Hematopoietic multipotent progenitor cell treated with erythropoietin and hydrocortisone succinate and interleukin-3 and kit ligand, for 4 days (in vitro differentiated cells): ENCODE results near the gene PUDP.
"Not testable (repeated sequence)": the region's sequence is repeated elsewhere in the genome, so short reads cannot be mapped to it uniquely, and the experiment has no call there.

ENCODE experiments used
- DNase-seq: peaks from one replicate; pipeline ENCODE4 v3.0.0-alpha.2; 2015

Gene PUDP

DNA sequence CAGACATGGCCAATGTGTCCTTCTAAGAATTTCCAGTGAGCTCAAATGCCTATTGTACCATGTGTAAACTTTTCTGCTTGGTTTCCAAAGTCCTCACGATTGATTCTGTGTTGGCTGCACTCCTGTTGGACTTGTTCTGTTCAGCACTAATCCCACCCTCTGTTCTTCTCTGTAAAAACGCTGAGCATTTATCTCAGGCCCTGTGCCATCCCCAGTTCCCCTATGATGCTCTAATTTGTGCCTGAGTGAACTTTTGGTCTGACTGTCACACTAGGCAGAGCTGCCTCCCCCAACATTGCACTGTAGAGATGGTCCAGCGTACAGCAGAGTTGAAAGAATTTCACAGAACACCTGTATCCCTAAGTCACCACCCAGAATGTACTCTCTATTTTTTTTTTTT, 76.6 kb downstream of the PUDP start:
- DNase-seq = no peak

DNA sequence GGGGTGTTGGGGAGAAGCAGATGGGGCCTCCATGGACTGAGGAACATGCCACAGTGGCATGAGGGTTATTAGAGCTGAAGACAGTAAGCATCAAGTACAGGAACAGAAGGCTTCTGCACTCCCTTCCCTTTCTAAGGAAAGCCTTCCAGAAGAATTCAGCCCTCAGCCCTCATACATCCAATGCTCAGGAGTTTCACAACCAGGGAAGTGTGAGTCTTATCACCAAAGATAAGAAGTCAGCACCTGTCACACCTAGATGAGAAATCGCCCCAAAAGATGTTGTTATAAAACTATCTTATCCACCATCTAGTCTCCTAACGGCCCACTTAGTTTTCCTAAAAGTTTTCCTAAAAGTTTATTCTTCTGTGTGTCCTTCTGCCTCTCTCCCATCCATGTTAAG, 78.4 kb downstream of the PUDP start:
- no peak for DNase-seq

DNA sequence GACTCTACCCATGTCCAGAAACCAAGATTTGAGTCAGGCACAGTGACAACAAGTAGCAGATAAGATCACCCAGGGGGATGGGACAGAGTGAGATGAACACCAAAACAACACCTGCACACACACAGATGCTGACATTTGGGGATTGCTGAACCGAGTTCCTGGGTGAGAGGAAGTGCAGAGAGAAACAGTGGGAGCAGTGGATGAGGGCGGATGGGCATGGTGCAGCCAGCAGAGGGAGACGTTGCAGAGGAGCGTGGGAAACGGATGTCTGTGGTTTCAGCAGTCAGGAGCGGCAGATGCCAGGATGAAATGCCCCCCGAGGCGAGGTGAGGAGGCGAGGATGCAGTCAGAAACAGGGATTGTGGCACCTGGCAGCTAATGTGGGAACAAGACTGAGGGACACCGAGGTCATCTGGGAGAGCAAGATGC, 79.0 kb downstream of the PUDP start:
- peak; percentile 30 for DNase-seq

DNA sequence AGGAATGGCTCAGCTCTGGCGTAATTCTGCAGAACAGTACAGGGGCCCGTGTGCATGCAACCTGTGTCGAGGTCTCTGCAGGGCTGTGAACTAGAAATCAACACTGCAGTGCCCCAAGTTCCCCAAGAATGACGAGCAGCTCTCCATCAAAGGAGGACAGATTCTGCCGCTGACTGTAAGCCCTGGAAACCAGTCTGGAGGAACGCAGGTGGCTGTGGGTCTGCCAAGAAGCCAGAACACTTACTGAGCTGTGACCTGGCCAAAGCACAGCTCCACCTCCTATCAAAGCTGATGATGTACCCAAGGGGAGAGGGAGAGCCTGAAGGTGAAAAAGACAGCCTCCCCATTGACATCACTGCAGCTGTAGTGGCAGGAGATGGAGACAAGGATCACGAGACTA, 80.7 kb downstream of the PUDP start:
- DNase-seq = no peak

DNA sequence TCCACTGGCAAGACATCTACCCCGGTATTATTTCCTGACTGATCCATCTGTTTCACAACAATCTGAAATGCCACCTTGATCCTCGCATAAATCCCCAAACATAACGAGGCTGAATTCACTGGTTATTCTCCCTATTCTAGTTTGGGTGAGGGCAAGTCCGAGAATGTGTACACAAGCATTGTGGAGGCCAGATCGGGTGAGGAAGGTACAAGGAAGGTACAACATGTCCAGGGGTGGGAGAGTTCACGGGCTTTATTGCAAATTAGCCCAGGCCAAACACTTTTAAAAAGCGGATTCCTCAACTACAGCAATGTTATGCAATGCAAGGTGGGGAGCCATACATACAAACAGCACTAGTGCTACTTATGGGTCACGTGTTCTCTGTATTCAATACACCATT, 82.5 kb downstream of the PUDP start:
- no peak for DNase-seq

DNA sequence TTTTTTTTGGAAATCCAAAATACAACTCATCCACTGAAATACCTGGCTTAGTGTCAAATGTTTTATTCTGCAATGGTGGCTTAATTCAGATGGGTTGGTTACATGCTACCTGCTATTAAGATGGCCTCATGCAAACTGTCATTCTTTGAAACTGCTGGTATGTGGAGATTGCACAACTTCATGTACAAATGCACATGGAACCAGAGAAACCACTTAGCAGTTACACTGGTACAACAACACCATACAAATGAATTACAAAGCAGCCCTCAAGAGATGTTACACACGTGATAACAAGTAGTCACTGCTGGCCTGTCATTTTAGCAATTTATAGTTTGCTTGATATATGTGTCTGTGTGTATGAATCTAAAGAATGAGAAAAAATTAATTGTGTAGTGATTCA, 85.0 kb downstream of the PUDP start:
- no peak for DNase-seq

DNA sequence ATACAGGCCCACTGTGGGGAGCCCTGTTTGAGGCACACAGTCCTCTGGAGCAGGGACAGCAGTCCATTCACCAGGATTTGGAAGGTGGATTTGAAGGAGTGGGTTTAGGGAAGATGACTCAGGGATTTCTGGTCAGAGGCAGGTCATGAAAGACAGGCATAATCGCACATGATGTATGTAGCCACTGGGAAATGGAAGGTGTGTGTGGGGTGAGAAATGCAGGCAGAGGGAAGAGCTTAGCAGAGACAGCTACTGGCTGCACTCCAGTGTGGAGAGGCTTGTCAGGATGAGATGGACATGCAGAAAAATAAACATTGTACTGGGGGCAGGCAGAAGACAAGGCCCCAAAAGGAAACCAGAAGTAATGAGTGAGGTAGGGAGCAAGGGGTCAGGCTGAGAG, 85.7 kb downstream of the PUDP start:
- no peak for DNase-seq

DNA sequence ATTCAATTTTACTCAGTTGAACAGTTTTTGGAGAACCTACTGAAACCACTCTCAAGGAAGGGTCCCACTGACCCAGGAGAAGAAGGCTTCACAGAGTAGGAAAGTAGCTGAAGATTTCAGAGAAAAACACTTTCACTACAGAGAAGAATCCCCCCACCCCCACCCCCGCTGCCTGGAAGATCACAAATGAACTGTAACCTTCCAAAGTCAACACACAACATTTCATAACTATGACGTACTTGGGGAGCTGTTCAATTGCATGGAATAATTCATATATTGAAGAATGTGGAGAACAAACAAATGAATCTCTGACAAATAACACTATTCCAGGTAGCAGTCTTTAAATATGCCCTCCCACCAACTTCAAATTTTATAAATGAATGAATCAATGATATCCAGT, 86.5 kb downstream of the PUDP start:
- DNase-seq = no peak

DNA sequence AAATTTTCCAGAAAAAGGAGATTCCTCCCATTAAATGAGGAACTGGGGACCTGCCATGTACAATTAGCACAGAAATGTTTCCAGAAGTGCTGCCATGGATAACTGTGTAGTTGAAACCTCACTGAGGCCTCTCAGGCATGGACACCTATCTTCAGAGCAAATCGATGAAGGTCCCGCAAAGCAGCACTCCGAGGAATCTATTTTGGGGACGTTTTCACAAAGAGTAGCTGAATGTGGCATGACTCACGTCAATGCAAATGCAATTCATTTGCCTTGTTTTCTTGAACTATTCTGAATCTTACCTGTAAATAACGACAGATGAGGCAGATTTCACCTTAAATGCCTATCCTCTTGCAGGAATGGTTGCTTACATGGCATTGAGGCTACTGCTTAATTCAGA, 87.5 kb downstream of the PUDP start:
- DNase-seq = no peak

DNA sequence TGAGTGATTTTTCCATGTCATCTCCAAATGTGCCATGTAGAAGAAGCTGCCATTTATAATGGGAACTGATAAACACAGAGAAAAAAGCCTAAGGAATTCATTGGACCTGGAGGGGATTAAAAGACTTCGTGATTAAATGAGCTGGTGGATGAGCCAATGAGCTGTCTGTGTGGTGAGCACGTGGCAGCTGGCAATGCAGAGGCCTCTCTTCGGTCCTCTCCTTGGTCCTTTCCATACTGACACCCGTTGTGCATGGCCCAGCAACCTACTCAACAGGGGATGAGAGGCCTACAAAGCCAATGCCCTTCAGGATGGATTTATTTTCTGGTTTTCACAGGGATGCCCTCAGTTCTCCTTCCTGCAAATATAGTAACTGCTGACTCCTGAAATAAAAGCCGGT, 88.1 kb downstream of the PUDP start:
- DNase-seq = no peak

DNA sequence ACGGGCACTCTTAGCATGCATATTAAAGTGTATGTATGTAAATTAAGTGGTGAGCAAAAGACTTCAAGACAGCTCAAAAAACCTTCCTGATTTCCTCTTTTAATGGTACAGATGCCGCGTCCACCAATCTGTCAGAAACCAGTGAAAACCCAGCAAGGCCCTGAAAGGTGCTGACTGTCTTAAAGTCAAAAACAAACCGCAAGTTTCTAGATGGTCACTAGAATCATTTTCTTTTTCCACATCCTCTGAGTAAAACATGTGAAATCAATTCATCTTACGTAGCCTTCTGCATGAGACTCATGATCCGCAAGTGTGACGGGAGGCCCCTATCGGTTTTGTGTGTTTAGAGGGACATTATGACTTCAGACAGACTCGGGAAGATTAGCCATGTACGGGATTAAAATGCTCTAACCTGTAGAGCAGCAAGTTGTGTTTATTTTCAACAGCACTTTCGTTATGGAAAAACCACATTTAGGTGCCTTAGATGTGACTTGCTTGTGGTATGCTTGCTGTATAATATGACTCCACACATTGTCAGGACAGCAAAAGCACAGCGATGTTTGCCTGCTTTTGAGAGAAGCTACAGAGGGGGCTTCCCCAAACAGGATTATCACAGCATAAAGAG, 88.6 kb downstream of the PUDP start:
- no peak for DNase-seq

DNA sequence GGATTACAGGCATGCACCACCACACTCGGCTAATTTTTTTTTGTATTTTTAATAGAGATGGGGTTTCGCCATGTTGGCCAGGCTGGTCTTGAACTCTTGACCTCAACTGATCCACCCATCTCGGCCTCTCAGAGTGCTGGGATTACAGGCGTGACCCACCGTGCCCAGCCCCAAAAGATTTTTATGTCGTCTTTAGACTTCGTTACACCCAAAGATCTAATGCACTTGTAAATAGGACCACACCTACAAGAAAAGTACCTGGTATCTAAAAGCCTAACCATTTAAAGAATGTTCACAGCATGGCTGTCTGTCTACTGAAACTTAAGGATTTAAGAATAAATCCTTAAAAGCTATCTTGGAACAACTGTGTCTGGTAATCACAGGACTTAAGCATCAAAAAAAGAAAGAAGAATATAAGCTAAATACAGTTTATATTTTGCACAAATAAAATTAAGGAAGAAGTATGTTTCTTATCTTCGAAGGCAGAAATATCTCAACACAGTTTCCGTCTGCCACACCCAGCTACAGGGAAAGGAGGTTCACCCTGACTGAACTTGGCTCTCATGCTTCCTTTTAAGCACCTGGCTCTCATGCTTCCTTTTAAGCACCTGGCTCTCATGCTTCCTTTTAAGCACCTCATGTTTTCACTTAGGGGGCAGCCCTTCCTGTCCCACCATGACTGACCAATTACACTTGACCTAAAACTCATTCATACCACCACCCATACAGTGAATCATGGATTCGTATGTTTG, 92.4 kb downstream of the PUDP start:
- DNase-seq = peak; percentile 25

DNA sequence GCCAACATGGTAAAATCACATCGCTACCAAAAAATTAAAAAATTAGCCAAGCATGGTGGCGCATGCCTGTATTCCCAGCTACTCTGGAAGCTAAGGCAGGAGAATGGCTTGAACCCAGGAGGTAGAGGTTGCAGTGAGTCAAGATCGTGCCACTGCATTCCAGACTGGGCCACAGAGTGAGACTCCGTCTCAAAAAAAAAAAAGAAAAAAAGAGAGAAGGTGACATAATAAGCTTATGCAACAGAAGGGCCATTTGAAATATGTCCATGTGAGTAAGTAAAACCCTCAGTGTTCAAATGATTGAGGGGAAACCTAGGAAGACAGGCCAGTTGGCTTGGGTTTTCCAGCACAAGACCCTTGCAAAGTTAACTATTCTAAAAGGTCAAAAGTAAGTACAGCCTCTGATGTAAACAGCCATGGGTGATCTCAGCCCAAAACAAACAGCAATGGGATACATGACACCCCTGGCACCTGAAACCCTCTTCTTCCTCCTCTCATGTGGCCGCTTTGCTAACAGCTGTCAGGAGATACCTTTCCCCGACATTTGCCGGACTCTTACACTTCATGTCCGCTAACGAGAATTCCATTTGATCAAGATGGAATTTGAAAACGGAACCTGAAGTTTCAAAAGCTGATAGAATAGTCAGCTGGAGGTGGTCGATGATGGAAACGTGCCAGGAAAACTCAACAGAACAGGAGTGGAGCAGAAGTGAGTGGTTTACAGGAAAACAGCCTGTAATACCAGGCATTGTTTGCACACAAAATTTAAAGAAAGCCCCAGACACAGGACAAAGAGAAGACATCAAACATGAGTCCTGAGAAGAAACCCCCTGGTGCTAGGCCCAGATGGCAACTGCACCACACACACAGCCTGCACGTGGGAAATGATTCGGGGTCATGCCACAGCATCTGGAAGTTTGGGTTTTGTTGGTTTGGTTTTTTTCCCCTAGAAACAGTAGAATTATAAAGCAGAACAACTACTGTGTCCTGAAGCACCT, 93.4 kb downstream of the PUDP start:
- no peak for DNase-seq

DNA sequence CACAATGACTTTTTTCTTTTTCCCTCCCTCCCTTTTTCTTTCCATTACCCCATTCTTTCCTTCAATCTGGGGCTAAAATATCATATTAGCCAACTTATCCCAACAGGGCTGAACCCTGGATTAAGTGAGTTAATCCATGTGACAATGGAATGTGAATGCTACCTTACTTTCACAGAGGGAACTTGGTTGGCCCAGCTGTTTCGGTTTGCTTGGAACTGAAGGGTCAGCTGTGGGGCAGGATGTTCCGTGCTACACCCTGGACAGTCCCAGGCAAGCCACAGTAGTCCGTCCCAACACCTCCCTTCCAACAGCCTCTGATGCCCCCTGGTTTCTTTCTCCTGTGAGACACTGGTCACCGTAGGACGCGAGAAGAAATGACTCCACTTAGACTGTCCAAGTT, 95.4 kb downstream of the PUDP start:
- no peak for DNase-seq

DNA sequence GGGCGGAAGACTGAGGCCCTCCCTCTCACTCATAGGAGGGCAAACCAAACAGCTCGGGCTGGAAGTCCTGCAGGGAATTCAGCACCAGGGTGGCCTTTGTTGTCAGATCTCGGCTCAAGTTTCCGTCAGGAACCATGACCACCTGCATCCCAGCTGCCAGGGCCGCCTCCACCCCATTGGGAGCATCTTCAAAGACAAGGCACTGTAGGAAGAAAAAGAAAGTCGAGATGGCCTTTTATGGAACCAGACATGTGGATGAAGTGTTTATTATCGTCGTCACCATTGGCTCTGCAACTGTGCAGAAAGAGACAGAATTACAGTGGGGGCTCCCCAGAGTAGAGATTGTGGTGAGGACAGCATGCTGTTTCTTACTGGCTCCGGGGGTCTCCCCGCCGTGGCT, 97.7 kb downstream of the PUDP start:
- no peak for DNase-seq

DNA sequence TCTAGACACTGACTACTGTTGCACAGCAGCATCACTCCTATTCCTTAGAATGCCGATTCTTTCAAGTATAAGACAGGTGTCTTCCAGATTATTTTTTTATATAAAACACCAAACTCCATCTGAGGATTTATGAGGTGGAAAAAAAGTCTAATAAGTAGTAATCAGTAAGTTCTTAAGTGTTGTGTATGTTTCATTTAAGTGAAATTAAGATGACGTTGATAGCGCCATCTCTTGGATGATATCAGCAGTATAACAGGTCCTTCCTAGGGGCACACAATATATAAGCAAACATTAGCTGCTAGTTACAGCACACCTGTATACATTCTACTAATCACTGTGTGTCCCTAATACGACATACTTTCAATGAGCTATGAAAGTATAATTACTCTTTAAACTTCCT, 100.0 kb downstream of the PUDP start:
- no peak for DNase-seq

DNA sequence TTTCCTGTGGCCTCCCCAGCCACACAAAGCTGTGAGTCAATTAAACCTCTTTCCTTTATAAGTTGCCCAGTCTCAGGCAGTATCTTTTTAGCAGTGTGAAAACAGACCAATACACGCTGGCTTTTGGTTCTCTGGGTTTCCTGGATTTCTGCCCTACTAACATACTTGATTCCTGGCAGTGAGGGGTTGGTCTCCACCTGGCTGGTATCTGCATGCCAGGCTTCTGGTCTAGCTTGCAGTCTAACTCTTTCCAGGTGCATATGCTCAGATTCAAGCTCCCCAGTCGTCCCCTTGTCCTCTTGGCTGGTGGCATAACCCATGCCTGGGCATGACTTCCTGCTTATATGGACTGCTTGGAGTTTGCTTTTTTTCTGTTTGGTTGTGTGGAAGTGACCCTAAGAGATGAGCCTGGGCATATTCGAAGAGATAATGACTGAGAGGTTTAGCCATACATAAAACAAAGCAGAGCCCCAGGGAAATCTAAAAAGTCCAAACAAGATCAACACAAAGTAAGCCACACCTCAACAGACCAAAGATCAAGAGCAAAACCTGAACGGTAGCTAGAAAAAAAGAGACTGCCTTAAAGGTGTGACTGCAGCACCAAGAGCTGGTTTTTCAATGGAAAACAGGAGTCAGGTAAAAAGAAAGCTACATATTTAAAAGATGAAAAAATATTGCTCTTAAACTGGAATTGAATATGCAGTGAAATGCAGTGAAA, 102.6 kb downstream of the PUDP start:
- DNase-seq = no peak

DNA sequence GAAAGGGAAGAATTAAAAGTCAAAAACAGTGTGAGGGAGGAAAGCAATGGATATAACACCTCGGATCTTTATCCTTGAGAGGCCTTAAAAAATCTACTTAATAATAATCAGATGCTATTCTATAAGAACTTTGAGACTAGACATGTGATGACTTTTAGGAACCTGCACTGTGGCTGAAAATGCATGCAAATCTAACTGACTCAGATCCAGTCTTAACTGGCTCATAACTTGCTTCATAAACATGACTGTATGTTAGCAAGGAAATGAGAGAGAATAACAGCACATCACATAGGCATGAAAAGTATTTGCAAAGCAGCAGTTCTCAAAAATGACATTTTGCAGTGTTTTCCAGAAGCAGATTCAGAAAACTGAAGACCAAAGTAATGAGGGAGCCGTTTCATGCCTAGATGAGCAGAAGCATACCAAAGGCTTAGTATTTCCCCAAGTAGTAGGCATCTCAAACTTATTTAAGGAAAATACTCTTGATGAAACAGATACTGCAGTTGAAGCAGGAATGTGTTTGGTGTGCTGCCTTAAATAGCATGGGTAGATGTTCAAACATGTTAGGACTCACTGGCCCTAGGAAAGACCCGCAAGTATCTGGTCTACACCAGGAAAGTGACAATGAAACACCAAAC, 104.0 kb downstream of the PUDP start:
- DNase-seq = not testable (repeated sequence)

DNA sequence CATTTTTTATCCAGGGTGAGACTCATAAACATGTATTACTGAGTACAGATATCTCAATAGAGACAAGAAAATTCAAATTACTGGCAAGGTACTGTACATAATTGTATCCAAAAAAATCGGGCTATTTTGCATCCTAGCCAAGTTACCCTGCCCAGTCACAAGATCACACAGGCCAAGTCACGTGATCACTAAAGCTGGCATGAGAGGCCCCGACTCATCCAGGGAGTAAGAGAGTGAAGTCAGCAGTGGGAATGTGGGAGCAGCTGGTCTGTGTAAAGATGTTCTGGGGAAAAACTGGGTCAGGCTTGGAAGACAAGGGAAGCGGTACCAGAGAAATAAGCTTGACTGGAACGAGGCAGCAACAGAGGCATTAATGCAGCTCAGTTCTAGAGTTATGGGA, 119.7 kb downstream of the PUDP start:
- DNase-seq = no peak

DNA sequence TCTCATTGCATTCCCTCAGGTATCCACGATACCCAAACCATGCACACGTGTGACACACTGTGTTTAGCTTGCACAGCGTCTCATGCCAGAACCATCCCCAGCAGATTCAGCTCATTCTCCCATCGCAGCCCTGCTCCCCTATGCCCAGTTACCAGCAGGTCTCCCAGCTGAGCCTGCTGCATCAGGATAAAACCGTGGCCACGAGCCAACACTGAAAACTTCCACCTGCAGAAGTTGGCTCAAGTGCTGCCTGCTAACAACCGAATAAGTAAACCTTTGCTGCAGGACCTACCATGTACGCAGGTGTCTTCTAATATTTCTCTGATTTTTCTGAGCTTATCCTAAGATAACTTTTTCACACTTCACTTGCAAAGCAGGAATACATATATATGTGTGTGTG, 120.9 kb downstream of the PUDP start:
- no peak for DNase-seq

DNA sequence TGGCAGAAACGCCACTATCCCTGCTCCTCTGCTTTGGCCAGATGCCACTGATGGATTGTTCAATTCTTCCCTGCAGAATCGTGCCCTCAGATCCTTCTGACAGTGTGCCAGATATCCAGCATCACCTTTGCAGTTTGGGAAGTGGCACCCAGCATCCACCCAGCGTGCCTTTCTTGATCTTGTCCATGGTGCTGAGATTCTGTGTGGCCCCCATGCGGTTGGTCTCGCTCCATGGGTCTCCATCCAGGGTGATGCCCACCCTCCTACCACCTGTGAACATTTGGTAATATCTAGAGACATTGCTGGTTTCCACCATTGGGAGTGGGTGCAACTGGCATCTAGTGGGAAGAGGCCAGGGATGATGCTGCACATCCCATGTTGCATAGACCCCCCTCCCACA, 121.6 kb downstream of the PUDP start:
- DNase-seq = not testable (repeated sequence)

DNA sequence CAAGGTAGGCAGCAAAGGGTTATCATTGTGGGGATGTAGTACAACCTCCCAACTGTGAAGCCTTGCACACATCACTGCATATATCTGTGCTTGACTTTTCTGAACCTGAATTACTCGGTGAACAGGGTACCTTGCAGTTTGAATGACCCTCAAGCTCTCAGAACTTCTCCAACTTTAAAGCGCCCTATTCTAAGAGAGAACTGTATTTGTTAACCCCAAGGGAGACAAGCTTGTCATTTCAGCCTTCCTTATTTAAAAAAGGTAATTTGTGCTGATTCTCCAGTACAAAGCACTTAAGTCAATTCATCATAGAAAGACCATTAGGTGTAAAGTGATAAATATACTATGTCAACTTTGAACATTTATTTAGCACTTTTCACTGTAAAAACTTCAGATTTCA, 122.5 kb downstream of the PUDP start:
- DNase-seq = no peak

DNA sequence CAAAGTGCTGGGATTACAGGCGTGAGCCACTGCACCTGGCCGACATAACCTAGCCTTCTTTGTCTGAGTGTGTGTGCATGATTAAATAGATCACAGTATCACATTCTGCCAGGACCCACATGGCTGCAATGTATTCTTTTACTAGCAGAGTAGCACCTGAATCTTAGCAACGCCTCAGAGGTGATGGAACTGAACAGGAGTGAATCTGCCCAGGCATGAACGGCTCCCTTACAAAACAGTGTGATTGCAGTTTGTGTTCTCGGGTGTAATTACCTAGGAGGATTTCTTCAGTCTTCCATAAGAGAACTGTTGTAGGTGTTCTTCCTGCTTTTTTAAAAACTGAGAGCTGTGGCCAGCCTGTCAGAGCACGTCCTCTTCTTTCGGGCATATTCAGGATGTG, 123.1 kb downstream of the PUDP start:
- DNase-seq = no peak
